UCSD-AML1 (cell line): Measurements from ENCODE around the gene BFAR.
"Not testable (repeated sequence)": the region's sequence is repeated elsewhere in the genome, so short reads cannot be mapped to it uniquely, and the experiment has no call there.

Experiments
- DNase-seq: peaks from one replicate; lab custom pipeline; 2025; ENCODE audit not compliant: unreplicated experiment; lab: John Stamatoyannopoulos, UW

The BFAR gene

DNA sequence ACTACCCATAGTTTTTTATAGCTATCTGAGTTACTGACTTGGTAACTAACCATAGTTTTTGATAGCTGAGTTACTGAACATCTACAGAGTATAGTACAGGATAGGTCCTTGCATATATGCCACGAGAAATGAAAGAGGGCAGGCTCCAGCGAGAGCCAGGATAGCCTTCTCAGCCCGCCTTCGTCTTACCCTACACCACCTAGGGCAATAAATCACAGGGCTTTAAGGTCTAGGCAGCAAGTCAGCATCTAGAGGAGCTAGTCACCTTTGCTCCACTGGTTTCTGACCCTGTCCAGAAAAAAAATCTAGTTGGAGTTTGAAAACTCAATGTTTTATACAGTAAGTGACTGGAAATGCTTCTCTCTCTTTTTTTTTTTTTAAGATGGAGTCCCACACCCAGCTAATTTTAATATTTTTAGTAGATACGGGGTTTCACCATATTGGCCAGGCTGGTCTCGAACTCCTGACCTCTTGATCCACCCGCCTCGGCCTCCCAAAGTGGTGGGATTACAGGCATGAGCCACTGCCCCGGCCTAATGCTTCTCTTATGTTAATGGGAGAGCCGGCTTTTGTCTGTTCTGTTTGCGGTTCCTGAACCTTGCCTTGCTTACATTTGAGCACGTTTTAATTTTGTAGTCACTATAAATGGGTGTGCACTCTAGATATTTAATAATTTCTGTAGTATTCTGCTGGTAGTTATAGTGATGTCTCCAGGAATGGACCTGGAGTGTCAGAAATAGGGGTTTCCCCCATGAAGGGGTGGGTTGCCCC lies 2.8 kb downstream of the BFAR start:
- DNase-seq, result no peak

- not testable (repeated sequence) for DNase-seq
Observed at GRCh38 chr16:14636179-14636950, 3.6 kb downstream of the BFAR start.

GRCh38 chr16:14636951-14637240 lies 4.1 kb downstream of the BFAR start:
- not testable (repeated sequence) for DNase-seq

GRCh38 chr16:14640538-14640937 lies 7.8 kb downstream of the BFAR start:
- no peak for DNase-seq

DNA sequence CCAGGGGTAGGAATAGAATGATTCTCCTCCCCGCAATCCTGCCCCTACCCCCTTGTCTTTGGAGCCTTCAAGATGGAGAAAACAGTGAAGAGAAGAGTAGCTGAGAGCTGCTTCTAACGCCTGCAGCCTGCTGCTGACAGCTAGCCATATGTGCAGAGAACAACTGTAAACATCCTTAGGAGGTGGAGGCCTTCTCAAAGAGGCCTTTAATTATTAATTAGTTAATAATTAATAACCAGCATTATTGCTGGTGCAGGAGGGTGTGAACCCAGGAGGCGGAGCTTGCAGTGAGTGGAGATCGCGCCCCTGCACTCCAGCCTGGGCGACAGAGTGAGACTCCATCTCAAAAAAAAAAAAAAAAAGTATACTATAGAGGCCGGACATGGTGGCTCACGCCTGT lies 8.5 kb downstream of the BFAR start:
- DNase-seq, result no peak

DNA sequence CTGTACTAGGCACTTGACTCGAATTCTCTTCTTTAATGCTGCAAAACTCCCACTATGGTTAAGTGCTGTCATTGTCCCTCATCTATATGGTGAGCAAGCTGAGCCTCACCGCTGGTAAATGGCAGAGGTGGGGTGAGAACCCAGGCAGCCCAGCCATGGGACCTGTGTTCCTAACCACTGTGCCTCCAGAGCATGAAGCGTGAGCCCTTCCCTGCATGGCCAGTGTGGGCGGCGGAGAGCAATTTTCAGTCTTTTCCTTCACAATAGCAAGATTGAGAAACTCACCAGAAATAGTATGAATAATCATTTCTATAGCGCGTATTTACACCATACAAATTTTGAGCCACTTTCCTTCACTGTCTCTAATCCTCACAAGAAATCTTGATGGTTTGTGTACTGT lies 9.2 kb downstream of the BFAR start:
- no peak for DNase-seq

GRCh38 chr16:14649816-14650215 lies 17.1 kb downstream of the BFAR start:
- no peak for DNase-seq

GRCh38 chr16:14650629-14651028 lies 17.9 kb downstream of the BFAR start:
- no peak for DNase-seq

DNA sequence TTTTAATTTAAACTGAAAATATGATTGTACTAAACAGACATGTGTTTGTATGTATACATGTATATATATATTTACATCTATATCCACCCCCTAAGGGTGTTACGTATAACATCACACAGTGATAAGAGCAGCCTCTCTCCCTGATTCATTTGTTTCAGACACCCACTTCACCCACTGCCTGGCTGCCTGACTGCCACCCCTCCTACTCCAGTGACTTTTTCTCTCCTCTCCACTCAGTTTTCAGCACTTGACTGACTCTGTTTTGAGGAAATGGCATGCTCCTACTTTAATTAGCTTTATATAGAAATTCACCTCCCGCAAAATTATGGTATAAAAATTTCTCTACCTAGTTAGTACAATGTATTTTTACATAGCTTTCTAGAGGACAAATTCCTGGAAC lies 20.0 kb downstream of the BFAR start:
- DNase-seq, result no peak

- no peak for DNase-seq
Observed at GRCh38 chr16:14658063-14658462, 25.3 kb downstream of the BFAR start.

- no peak for DNase-seq
Observed at GRCh38 chr16:14667347-14668266, 34.9 kb downstream of the BFAR start.

- DNase-seq, result no peak
Observed at GRCh38 chr16:14668556-14669223, 35.9 kb downstream of the BFAR start.

GRCh38 chr16:14669776-14670175 lies 37.0 kb downstream of the BFAR start:
- no peak for DNase-seq

DNA sequence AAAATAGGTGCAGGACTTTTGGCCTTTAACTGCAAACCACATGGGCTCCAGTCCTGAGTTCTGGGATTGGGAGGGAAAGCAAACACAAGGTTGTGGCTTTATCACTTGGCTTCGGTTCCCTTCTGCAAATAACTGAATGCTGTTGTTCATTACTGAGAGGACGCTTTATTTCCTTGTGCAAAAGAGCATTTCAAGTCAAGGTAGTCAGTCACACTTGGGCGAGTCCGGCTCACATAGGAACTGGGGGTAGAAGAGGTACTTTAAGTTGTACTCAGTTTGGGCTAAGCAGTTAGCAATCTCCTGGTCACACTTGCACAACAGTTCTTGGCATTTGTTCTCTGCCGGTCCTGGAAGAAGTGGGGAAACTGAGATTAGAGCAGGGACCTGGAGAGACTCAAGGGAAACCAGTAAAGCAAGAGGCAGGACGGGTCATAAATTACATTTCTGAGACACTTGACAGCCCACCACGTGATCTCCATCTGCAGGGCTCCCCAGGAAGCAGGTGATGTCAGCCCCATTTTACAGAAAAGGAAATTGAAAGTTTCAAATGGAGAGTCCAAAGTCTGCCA lies 39.7 kb downstream of the BFAR start:
- DNase-seq, result no peak

GRCh38 chr16:14676633-14677032 lies 43.9 kb downstream of the BFAR start:
- no peak for DNase-seq

DNA sequence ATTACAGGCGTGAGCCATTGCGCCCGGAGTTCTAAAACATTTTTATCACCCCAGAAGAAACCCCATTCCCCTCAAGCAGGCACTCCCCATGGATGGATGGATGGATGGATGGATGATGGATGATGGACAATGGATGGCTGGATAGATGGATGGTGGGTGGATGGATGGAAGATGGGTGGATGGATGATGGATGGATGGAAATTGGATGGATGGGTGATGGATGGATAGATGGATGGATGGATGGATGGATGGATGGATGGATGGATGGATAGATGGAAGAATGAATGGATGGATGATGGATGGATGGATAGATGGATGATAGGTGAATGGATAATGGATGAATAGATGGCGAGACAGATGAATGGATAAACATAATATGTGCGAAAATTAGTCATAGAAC lies 44.9 kb downstream of the BFAR start:
- no peak for DNase-seq

- no peak for DNase-seq
Observed at GRCh38 chr16:14678748-14679497, 46.2 kb downstream of the BFAR start.

GRCh38 chr16:14680396-14680795 lies 47.6 kb downstream of the BFAR start:
- not testable (repeated sequence) for DNase-seq

- no peak for DNase-seq
Observed at GRCh38 chr16:14681115-14681514, 48.4 kb downstream of the BFAR start.

- DNase-seq, result no peak
Observed at GRCh38 chr16:14682121-14682520, 49.4 kb downstream of the BFAR start.
